Mammary epithelial cell (primary cell): ENCODE results near the gene ACOT7.

Experiments used
- EZH2 ChIP-seq: IDR thresholded peaks from 2 replicates; pipeline ENCODE4 v1.6.1; 2012; ENCODE audit warnings: low read length, inconsistent platforms, borderline replicate concordance
- TF ChIP-seq, protein P1 (sequence below), 2 donors: IDR thresholded peaks in 1 of 2; conservative IDR thresholded peaks in 1 of 2; 2 replicates each; pipeline ENCODE4 v1.5.1; 2011 to 2012; ENCODE audit warnings: inconsistent platforms in 2 of 2, low read length in 2 of 2, mild to moderate bottlenecking in 2 of 2, control low read depth in 1 of 2, low read depth in 1 of 2; ENCODE audit not compliant: insufficient read depth in 1 of 2; ENCODE audit errors: extremely low read depth in 1 of 2

DNA sequence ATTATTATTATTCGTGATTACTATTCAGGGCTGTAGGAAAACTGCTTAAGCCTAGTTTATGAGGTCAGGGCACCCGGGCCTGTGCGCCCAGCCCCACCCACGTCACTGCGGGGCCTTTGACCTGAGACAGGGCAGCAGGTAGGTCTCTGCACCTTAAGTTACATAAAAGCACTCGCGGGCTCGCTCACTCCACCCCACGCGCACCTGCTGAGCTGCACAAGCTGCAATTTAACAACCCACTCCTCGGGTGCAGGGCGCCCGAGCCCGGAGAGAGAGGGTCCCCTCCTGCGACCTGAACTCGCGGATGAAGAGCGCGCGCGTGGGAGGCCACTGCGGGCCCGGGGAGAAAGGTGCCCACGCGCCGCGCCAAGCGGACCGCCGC, 158.3 kb downstream of the ACOT7 start:
- TF ChIP-seq, protein P1, sequence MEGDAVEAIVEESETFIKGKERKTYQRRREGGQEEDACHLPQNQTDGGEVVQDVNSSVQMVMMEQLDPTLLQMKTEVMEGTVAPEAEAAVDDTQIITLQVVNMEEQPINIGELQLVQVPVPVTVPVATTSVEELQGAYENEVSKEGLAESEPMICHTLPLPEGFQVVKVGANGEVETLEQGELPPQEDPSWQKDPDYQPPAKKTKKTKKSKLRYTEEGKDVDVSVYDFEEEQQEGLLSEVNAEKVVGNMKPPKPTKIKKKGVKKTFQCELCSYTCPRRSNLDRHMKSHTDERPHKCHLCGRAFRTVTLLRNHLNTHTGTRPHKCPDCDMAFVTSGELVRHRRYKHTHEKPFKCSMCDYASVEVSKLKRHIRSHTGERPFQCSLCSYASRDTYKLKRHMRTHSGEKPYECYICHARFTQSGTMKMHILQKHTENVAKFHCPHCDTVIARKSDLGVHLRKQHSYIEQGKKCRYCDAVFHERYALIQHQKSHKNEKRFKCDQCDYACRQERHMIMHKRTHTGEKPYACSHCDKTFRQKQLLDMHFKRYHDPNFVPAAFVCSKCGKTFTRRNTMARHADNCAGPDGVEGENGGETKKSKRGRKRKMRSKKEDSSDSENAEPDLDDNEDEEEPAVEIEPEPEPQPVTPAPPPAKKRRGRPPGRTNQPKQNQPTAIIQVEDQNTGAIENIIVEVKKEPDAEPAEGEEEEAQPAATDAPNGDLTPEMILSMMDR (conservative IDR thresholded peaks at IDR 0.05 in 1 of 2, IDR thresholded peaks at IDR 0.05 in 1 of 2; ENCODE audit: extremely low read depth in 1 of 2, insufficient read depth in 1 of 2, low read depth in 1 of 2, low read length in 2 of 2): no peak
- TF ChIP-seq EZH2: no peak
